Measurements from ENCODE around the gene MEX3A. TPM values are rescaled to one million over a fixed set of nuclear protein-coding genes. Genes with fewer than 3 reads are reported as not detected.

Gene MEX3A
- polyA plus RNA-seq, 2 of the 4 experiments (the other 2 are of a cell fraction) = 1.8 to 4.9 TPM

DNA sequence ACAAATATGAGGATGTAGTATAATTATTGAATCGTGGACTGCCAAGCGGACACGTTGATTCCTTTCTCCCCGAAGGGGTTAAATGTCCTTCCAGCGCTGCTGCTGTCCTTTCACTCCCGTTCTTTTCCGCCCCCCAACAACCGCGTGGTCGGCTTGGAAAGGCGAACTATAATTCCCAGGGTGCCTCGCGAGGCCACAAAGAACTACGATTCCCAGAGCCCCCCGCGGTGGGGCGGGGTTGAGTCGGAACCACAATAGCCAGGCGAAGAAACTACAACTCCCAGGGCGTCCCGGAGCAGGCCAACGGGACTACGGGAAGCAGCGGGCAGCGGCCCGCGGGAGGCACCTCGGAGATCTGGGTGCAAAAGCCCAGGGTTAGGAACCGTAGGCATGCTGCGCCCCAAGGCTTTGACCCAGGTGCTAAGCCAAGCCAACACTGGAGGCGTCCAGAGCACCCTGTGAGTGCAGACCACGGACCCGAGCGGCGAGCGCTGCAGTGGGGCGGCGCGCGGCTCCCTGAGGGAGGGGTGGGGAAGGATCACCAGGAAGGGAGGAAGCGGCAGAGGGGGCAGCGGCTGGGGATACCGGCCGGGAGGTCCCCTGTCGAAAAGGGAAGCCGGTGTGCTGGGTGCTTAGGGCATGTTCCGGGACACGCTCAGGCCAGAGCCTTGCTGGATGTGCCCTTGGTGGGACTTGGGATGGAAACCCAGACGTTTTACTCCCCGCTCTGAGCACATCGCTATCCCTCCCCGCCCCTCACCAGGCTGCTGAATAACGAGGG, 27.6 kb downstream of the MEX3A start, which contains the start of gene LAMTOR2 (continued):
- TF ChIP-seq, protein P1, sequence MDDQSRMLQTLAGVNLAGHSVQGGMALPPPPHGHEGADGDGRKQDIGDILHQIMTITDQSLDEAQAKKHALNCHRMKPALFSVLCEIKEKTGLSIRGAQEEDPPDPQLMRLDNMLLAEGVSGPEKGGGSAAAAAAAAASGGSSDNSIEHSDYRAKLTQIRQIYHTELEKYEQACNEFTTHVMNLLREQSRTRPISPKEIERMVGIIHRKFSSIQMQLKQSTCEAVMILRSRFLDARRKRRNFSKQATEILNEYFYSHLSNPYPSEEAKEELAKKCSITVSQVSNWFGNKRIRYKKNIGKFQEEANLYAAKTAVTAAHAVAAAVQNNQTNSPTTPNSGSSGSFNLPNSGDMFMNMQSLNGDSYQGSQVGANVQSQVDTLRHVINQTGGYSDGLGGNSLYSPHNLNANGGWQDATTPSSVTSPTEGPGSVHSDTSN (IDR thresholded peaks at IDR 0.05) = peak; percentile 51; the same call in 1 of the 2 replicates
- TF ChIP-seq, protein P2, sequence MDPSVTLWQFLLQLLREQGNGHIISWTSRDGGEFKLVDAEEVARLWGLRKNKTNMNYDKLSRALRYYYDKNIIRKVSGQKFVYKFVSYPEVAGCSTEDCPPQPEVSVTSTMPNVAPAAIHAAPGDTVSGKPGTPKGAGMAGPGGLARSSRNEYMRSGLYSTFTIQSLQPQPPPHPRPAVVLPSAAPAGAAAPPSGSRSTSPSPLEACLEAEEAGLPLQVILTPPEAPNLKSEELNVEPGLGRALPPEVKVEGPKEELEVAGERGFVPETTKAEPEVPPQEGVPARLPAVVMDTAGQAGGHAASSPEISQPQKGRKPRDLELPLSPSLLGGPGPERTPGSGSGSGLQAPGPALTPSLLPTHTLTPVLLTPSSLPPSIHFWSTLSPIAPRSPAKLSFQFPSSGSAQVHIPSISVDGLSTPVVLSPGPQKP (IDR thresholded peaks at IDR 0.05; ENCODE audit: low read depth, low read length) = no peak
- TF ChIP-seq NFE2L2 (conservative IDR thresholded peaks at IDR 0.05; ENCODE audit: low read length) (no peak), CEBPB (IDR thresholded peaks at IDR 0.05) (no peak)

DNA sequence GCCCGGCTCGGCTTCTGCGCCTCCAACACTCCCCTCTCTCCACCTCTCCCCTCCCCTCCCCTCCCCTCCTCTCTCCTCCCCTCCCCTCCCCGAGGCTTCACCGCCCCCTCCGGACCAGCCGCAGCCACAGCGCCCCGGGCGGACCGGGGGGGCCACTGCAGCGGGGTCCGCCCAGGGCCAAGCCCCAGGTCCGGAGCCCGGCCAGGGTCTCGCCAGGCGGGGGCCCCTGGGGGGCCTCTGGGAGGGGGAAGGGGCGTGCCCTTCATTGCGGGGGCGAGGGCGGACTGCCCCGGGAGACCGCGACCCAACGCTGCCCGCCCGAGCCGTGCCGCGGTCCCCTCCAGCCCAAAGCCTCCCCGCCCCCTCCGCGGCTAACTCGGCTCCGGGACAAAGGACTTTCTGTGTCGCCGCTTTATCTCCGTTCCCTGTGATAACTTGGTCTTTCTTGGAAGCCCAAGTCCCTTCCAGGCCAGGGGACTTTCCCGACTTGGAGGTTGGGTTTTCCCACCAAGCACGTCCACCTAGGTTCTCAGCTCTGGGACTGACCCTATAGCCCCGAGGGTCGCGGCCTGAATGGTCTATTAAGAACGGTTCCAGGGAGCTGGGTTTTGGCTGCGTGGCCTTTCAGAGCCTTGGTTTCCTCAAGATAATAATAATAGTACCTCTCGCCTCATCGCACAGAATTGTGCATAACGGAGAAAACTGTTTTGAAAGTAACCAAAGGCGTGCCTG, 28.3 kb downstream of the MEX3A start, which contains the start of gene UBQLN4:
UBQLN4 (minus strand) TSS at position 31 of the 732 bp plus-strand sequence. CDS start 97 bp downstream, outside the sequence.
- Histone ChIP-seq H3K4me1 (peaks cover 10% of the 10 kb centered on the region; the same call in 2 of the 3 replicates), H3K4me2 (peak within 1 kb of the TSS; percentile 83), H3K9me3 (no peaks in the 10 kb centered on the region), H3K4me3 (peak within 1 kb of the TSS; percentile 85), H3K27ac (peak within 1 kb of the TSS; percentile 94 to 97)
- CTCF ChIA-PET = interaction anchor here (0.5 to 3.1 kb wide), 17 partner anchors 11 to 203 kb away, joined by 3 to 20 read pairs (median 5); no protein-coding TSS in a partner anchor
- TF ChIP-seq HEYL (CRISPR knock-in tag; IDR thresholded peaks at IDR 0.05) (no peak), TP53 (CRISPR knock-in tag; IDR thresholded peaks at IDR 0.05) (peak; percentile 66; the same call in 1 of the 2 replicates), MAFK (IDR thresholded peaks at IDR 0.05; ENCODE audit: partially characterized antibody) (no peak), JUN (IDR thresholded peaks at IDR 0.05) (peak in 1 of 2 experiments; percentile 66; a peak in 3 of 5 replicates), POLR2A (IDR thresholded peaks at IDR 0.05; ENCODE audit: low read length) (peak; percentile 37), NR3C1 (IDR thresholded peaks at IDR 0.05) (no peak), PHF8 (IDR thresholded peaks at IDR 0.05; ENCODE audit: borderline replicate concordance, low read depth) (peak; percentile 34; the same call in 1 of the 2 replicates), MAZ (IDR thresholded peaks at IDR 0.05; ENCODE audit: borderline replicate concordance, low read depth, low read length) (peak; percentile 78; the same call in 1 of the 2 replicates), EP300 (IDR thresholded peaks at IDR 0.05) (no peak), RAD21 (conservative IDR thresholded peaks at IDR 0.05 in 1 of 2, IDR thresholded peaks at IDR 0.05 in 1 of 2) (0 out of 5 replicates have a peak, but pooled peaks of 1 of the 2 experiments have one; percentile 11)
- TF ChIP-seq, protein P3, sequence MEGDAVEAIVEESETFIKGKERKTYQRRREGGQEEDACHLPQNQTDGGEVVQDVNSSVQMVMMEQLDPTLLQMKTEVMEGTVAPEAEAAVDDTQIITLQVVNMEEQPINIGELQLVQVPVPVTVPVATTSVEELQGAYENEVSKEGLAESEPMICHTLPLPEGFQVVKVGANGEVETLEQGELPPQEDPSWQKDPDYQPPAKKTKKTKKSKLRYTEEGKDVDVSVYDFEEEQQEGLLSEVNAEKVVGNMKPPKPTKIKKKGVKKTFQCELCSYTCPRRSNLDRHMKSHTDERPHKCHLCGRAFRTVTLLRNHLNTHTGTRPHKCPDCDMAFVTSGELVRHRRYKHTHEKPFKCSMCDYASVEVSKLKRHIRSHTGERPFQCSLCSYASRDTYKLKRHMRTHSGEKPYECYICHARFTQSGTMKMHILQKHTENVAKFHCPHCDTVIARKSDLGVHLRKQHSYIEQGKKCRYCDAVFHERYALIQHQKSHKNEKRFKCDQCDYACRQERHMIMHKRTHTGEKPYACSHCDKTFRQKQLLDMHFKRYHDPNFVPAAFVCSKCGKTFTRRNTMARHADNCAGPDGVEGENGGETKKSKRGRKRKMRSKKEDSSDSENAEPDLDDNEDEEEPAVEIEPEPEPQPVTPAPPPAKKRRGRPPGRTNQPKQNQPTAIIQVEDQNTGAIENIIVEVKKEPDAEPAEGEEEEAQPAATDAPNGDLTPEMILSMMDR (IDR thresholded peaks at IDR 0.05) = peak; percentile 53
- ATAC-seq = peak; percentile 64 to 72
- no peak for FAIRE-seq
- peak; percentile 84 to 87 for DNase-seq (ENCODE audit: low read depth in 1 of 2, low spot score in 1 of 2)
- under 1% methylated on average over 14 of the region's 49 CpGs for WGBS (ENCODE audit: missing lambda C conversion rate)
- POLR2A ChIA-PET = no interaction called here

All from A549 (cell line).